Neuronal stem cell (in vitro differentiated cells): ENCODE results near the gene FAM169A.

ENCODE experiments used
- DNase-seq: peaks from one replicate; pipeline ENCODE4 v3.0.0-alpha.2; 2013; ENCODE audit warnings: low spot score
- H2AFZ ChIP-seq: one replicate; pipeline ENCODE4 v1.6.1; 2013; ENCODE audit warnings: mild to moderate bottlenecking, low read length, inconsistent platforms
- H2AK5ac ChIP-seq: 2 replicates; pipeline ENCODE4 v1.6.1; 2013; ENCODE audit warnings: low read depth, mild to moderate bottlenecking, inconsistent platforms, low read length, moderate library complexity, mixed read lengths
- H2BK120ac ChIP-seq: 2 replicates; pipeline ENCODE4 v1.6.1; 2013; ENCODE audit warnings: low read depth, mild to moderate bottlenecking, inconsistent platforms, low read length, moderate library complexity, mixed read lengths
- H2BK12ac ChIP-seq: one replicate; pipeline ENCODE4 v1.6.1; 2013; ENCODE audit warnings: low read length, inconsistent platforms
- H2BK15ac ChIP-seq: 2 replicates; pipeline ENCODE4 v1.6.1; 2013; ENCODE audit warnings: mild to moderate bottlenecking, low read length, inconsistent platforms, mixed read lengths
- H2BK5ac ChIP-seq: one replicate; pipeline ENCODE4 v1.6.1; 2013; ENCODE audit warnings: inconsistent platforms, mild to moderate bottlenecking, low read length, moderate library complexity
- H3K14ac ChIP-seq: one replicate; pipeline ENCODE4 v1.6.1; 2013; ENCODE audit warnings: low read length, inconsistent platforms
- H3K18ac ChIP-seq: 2 replicates; pipeline ENCODE4 v1.6.1; 2013; ENCODE audit warnings: low read length, inconsistent platforms
- H3K23ac ChIP-seq: 2 replicates; pipeline ENCODE4 v1.6.1; 2013; ENCODE audit warnings: low read depth, mild to moderate bottlenecking, mixed read lengths, low read length, inconsistent platforms; ENCODE audit not compliant: poor library complexity
- H3K27ac ChIP-seq: replicated peaks from 3 replicates; pipeline ENCODE4 v1.5.1; 2013; ENCODE audit warnings: low read length, inconsistent platforms
- H3K27me3 ChIP-seq, 3 experiments: 2 replicates each; pipeline ENCODE4 v1.6.1; 2013; ENCODE audit warnings: low read length in 3 of 3, mild to moderate bottlenecking in 2 of 3, inconsistent platforms in 1 of 3, low read depth in 1 of 3, mixed read lengths in 1 of 3, moderate library complexity in 1 of 3; ENCODE audit not compliant: control insufficient read depth in 3 of 3, insufficient read depth in 3 of 3
- H3K36me3 ChIP-seq, 2 donors: replicated peaks in 1 of 2; 2 replicates each; pipeline ENCODE4 v1.6.1; 2013; ENCODE audit warnings: low read length in 2 of 2; ENCODE audit not compliant: control insufficient read depth in 2 of 2, insufficient read depth in 2 of 2
- H3K4ac ChIP-seq: 2 replicates; pipeline ENCODE4 v1.6.1; 2013; ENCODE audit warnings: inconsistent platforms, mild to moderate bottlenecking, low read length, moderate library complexity
- H3K4me1 ChIP-seq, 2 donors: 1 replicate in 1 of 2; 2 replicates in 1 of 2; pipeline ENCODE4 v1.6.1; 2013; ENCODE audit warnings: low read length in 2 of 2, low read depth in 1 of 2; ENCODE audit not compliant: control insufficient read depth in 2 of 2, insufficient read depth in 1 of 2
- H3K4me2 ChIP-seq: one replicate; pipeline ENCODE4 v1.6.1; 2013; ENCODE audit warnings: mild to moderate bottlenecking, low read length, inconsistent platforms; ENCODE audit not compliant: insufficient read depth, poor library complexity, severe bottlenecking
- H3K4me3 ChIP-seq, 2 donors: 2 replicates each; pipeline ENCODE4 v1.5.1; 2013; ENCODE audit warnings: low read length in 2 of 2, mild to moderate bottlenecking in 2 of 2, inconsistent platforms in 1 of 2, moderate library complexity in 1 of 2
- H3K79me1 ChIP-seq: one replicate; pipeline ENCODE4 v1.6.1; 2013; ENCODE audit warnings: low read depth, mild to moderate bottlenecking, inconsistent platforms, low read length, moderate library complexity
- H3K9ac ChIP-seq: one replicate; pipeline ENCODE4 v1.6.1; 2013; ENCODE audit warnings: mild to moderate bottlenecking, low read depth, low read length, inconsistent platforms; ENCODE audit not compliant: poor library complexity
- H3K9me3 ChIP-seq, 2 donors: replicated peaks in 1 of 2; 2 replicates each; pipeline versions ENCODE3 to v1.6.1; 2013; ENCODE audit warnings: low read length in 2 of 2, mild to moderate bottlenecking in 2 of 2, inconsistent platforms in 1 of 2, low read depth in 1 of 2, mixed read lengths in 1 of 2, moderate library complexity in 1 of 2; ENCODE audit not compliant: control insufficient read depth in 2 of 2, insufficient read depth in 1 of 2
- H4K8ac ChIP-seq: one replicate; pipeline ENCODE4 v1.6.1; 2013; ENCODE audit warnings: low read depth, mild to moderate bottlenecking, inconsistent platforms, low read length, moderate library complexity
- H4K91ac ChIP-seq: one replicate; pipeline ENCODE4 v1.6.1; 2013; ENCODE audit warnings: low read length, low read depth, mild to moderate bottlenecking, inconsistent platforms; ENCODE audit not compliant: poor library complexity
- WGBS, 2 donors: extraction: QIAGEN DNeasy Blood & Tissue Kit; methylation state at CpG; one replicate each; pipeline ENCODE4 v1.1.7; 2013; ENCODE audit warnings: missing lambda C conversion rate in 2 of 2, mixed read lengths in 1 of 2; ENCODE audit not compliant: insufficient read length in 2 of 2, insufficient replicate concordance in 1 of 2; ENCODE audit errors: extremely low coverage in 2 of 2; 5-methylcytosine and 5-hydroxymethylcytosine counted together

FAM169A gene

GRCh38 chr5:74766849-74767578, 99.2 kb downstream of the FAM169A start, which contains the start of the genes GFM2 and NSA2:
GFM2 (minus strand) TSS chr5:74767117; CDS start chr5:74763742, 3,375 bp downstream.
NSA2 (plus strand) TSS chr5:74767249; CDS start chr5:74767361, 112 bp downstream.
- Histone ChIP-seq H2AFZ (peak within 1 kb of the TSS; percentile 91), H3K4me2 (peak within 1 kb of the TSS; percentile 64)

GRCh38 chr5:74766418-74766848, 99.8 kb downstream of the FAM169A start:
- Histone ChIP-seq H3K9ac (peak overlapping the region; percentile 94), H3K14ac (no peak overlapping the region), H3K27me3 (no peaks in the 10 kb centered on the region), H3K36me3 (peaks cover 0 to 71% of the 10 kb centered on the region in 2 donors), H2BK12ac (no peak overlapping the region), H2BK15ac (no peak overlapping the region), H2AFZ (peak overlapping the region; percentile 91), H3K4me2 (peak overlapping the region; percentile 64), H3K27ac (no peak overlapping the region), H4K91ac (no peak overlapping the region), H3K9me3 (no peaks in the 10 kb centered on the region), H3K4ac (no peak overlapping the region), H3K18ac (no peak overlapping the region), H3K23ac (no peak overlapping the region), H2BK5ac (no peak overlapping the region), H2AK5ac (no peak overlapping the region), H2BK120ac (no peak overlapping the region), H4K8ac (no peak overlapping the region), H3K79me1 (peaks cover 6% of the 10 kb centered on the region), H3K4me3 (peak overlapping the region; percentile 82 to 96), H3K4me1 (peaks cover 8 to 14% of the 10 kb centered on the region in 2 donors)
- no CpG with 5 or more reads among the region's 10 CpGs for WGBS, 2 donors
- peak; percentile 21 for DNase-seq

More at GRCh38 chr5:74766849-74767578, 99.2 kb downstream of the FAM169A start, which contains the start of the genes GFM2 and NSA2:
- Histone ChIP-seq H4K91ac (no peak within 1 kb of the TSS), H3K9ac (peak within 1 kb of the TSS; percentile 94), H3K36me3 (peaks cover 0 to 71% of the 10 kb centered on the region in 2 donors), H3K27me3 (no peaks in the 10 kb centered on the region), H3K4me3 (peak within 1 kb of the TSS; percentile 82 to 96), H3K27ac (peak within 1 kb of the TSS; percentile 50), H2BK5ac (no peak within 1 kb of the TSS), H3K23ac (peak within 1 kb of the TSS; percentile 38), H3K9me3 (no peaks in the 10 kb centered on the region), H2AK5ac (no peak within 1 kb of the TSS), H4K8ac (no peak within 1 kb of the TSS), H2BK120ac (no peak within 1 kb of the TSS), H3K4me1 (peaks cover 8 to 14% of the 10 kb centered on the region in 2 donors), H2BK15ac (no peak within 1 kb of the TSS), H3K4ac (no peak within 1 kb of the TSS), H2BK12ac (no peak within 1 kb of the TSS), H3K79me1 (peaks cover 6% of the 10 kb centered on the region), H3K14ac (no peak within 1 kb of the TSS), H3K18ac (peak within 1 kb of the TSS; percentile 85)
- peak; percentile 91 for DNase-seq
- no CpG with 5 or more reads among the region's 54 CpGs for WGBS, 2 donors

- no peak overlapping the region for H2AK5ac ChIP-seq
- no peak overlapping the region for H3K27ac ChIP-seq
- H4K91ac ChIP-seq = no peak overlapping the region
These were observed 100.3 kb downstream of the FAM169A start for GRCh38 chr5:74765929-74766328.

GRCh38 chr5:74765201-74765600, 101.0 kb downstream of the FAM169A start:
- no CpG with 5 or more reads among the region's 9 CpGs for WGBS, 2 donors

More at GRCh38 chr5:74765929-74766328, 100.3 kb downstream of the FAM169A start:
- Histone ChIP-seq H3K18ac (no peak overlapping the region), H3K9ac (no peak overlapping the region), H3K9me3 (no peaks in the 10 kb centered on the region), H2BK5ac (no peak overlapping the region), H2BK12ac (no peak overlapping the region), H4K8ac (no peak overlapping the region), H3K14ac (no peak overlapping the region), H3K4me3 (peak overlapping the region; percentile 67 to 82), H2BK15ac (no peak overlapping the region), H3K4ac (no peak overlapping the region), H3K27me3 (no peaks in the 10 kb centered on the region), H2BK120ac (no peak overlapping the region), H3K36me3 (peaks cover 0 to 71% of the 10 kb centered on the region in 2 donors), H2AFZ (no peak overlapping the region), H3K79me1 (peaks cover 6% of the 10 kb centered on the region), H3K4me1 (peaks cover 8 to 14% of the 10 kb centered on the region in 2 donors), H3K4me2 (peak overlapping the region; percentile 64), H3K23ac (no peak overlapping the region)
- no CpG with 5 or more reads among the region's 27 CpGs for WGBS, 2 donors
- DNase-seq = no peak

More at GRCh38 chr5:74765201-74765600, 101.0 kb downstream of the FAM169A start:
- Histone ChIP-seq H3K4me2 (no peak overlapping the region), H3K14ac (no peak overlapping the region), H3K4ac (no peak overlapping the region), H3K9ac (no peak overlapping the region), H2BK15ac (no peak overlapping the region), H3K79me1 (peaks cover 6% of the 10 kb centered on the region), H2BK120ac (no peak overlapping the region), H4K8ac (no peak overlapping the region), H2BK12ac (no peak overlapping the region), H2BK5ac (no peak overlapping the region), H4K91ac (no peak overlapping the region), H3K4me1 (peaks cover 8 to 14% of the 10 kb centered on the region in 2 donors), H3K4me3 (no peak overlapping the region), H3K9me3 (no peaks in the 10 kb centered on the region), H3K27ac (no peak overlapping the region), H2AFZ (no peak overlapping the region), H3K27me3 (no peaks in the 10 kb centered on the region), H3K18ac (no peak overlapping the region), H3K23ac (no peak overlapping the region), H2AK5ac (no peak overlapping the region), H3K36me3 (peaks cover 0 to 71% of the 10 kb centered on the region in 2 donors)
- no peak for DNase-seq
